ENCODE results near the gene VAMP1.

Gene VAMP1

DNA sequence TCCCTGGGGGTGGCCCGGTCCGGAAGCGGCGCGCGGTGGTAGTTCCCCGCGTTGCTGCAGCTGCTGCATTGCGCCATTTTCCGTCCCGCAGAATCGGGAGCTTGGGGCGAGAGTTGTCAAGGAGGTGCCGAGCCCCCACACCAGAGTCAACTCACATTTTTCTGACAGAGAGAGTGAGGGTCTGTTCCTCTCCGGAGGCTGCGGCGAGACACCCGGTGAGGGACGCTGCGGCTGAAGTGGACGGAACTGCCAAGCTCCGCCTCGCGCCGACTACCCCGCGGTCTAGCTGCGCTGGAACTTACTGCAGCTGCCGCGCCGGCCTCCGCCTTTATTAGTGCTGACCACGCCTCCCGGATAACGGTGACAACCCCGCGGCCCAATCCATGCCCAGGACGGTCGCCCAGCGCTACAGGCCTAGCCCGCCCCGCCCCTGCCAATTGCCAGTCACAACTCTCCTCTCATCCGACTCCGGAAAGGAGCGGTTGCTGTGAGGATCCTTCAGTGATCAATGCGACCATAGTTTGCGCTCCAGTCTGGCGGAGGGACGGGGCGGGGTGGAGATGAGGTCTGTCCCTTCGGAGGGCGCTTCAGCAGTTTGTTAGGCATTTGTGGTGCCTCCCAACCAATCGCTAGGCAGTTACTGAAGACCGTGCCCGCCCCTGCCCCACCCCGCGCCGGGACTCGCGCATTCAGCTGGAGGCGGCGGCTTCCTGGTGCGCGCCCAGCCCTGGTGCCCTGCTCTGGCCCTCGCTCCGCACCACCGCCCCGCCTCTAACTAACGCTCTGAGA lies at the start of gene VAMP1 (continued):
- TF ChIP-seq, protein P1, sequence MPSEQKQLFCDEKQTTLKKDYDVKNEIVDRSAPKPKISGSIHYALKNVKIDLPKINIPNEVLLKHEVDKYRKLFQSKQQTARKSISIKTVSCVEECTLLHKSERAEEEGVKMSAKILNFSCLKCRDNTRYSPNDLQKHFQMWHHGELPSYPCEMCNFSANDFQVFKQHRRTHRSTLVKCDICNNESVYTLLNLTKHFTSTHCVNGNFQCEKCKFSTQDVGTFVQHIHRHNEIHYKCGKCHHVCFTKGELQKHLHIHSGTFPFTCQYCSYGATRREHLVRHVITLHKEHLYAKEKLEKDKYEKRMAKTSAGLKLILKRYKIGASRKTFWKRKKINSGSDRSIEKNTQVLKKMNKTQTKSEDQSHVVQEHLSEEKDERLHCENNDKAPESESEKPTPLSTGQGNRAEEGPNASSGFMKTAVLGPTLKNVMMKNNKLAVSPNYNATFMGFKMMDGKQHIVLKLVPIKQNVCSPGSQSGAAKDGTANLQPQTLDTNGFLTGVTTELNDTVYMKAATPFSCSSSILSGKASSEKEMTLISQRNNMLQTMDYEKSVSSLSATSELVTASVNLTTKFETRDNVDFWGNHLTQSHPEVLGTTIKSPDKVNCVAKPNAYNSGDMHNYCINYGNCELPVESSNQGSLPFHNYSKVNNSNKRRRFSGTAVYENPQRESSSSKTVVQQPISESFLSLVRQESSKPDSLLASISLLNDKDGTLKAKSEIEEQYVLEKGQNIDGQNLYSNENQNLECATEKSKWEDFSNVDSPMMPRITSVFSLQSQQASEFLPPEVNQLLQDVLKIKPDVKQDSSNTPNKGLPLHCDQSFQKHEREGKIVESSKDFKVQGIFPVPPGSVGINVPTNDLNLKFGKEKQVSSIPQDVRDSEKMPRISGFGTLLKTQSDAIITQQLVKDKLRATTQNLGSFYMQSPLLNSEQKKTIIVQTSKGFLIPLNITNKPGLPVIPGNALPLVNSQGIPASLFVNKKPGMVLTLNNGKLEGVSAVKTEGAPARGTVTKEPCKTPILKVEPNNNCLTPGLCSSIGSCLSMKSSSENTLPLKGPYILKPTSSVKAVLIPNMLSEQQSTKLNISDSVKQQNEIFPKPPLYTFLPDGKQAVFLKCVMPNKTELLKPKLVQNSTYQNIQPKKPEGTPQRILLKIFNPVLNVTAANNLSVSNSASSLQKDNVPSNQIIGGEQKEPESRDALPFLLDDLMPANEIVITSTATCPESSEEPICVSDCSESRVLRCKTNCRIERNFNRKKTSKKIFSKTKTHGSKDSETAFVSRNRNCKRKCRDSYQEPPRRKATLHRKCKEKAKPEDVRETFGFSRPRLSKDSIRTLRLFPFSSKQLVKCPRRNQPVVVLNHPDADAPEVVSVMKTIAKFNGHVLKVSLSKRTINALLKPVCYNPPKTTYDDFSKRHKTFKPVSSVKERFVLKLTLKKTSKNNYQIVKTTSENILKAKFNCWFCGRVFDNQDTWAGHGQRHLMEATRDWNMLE (tag by site-specific recombination; conservative IDR thresholded peaks at IDR 0.05; ENCODE audit: low read depth): no peak
- TF ChIP-seq SETDB1 (IDR thresholded peaks at IDR 0.05; ENCODE audit: insufficient read length, low read length) (no peak), ZNF274 (IDR thresholded peaks at IDR 0.05; ENCODE audit: low read length) (no peak), ZNF274 (tag by site-specific recombination; IDR thresholded peaks at IDR 0.05; ENCODE audit: borderline replicate concordance) (no peak), ZNF132 (tag by site-specific recombination; IDR thresholded peaks at IDR 0.05; ENCODE audit: borderline replicate concordance) (no peak), YY1 (tag by site-specific recombination; IDR thresholded peaks at IDR 0.05) (peak; percentile 86), ZNF155 (tag by site-specific recombination; IDR thresholded peaks at IDR 0.05) (no peak), ZNF639 (tag by site-specific recombination; IDR thresholded peaks at IDR 0.05) (peak; percentile 69), KLF10 (tag by site-specific recombination; IDR thresholded peaks at IDR 0.05) (peak; percentile 88), ZBTB7A (tag by site-specific recombination; IDR thresholded peaks at IDR 0.05; ENCODE audit: low read depth) (peak; percentile 79; the same call in 1 of the 2 replicates), ZNF658 (tag by site-specific recombination; IDR thresholded peaks at IDR 0.05) (no peak), ZNF2 (tag by site-specific recombination; IDR thresholded peaks at IDR 0.05) (peak; percentile 88; the same call in 1 of the 2 replicates), YY2 (tag by site-specific recombination; IDR thresholded peaks at IDR 0.05) (peak; percentile 54), GLIS1 (tag by site-specific recombination; IDR thresholded peaks at IDR 0.05) (peak; percentile 51), KLF8 (tag by site-specific recombination; IDR thresholded peaks at IDR 0.05) (peak; percentile 76; the same call in 1 of the 2 replicates), SP2 (tag by site-specific recombination; IDR thresholded peaks at IDR 0.05) (peak; percentile 98), KLF16 (tag by site-specific recombination; IDR thresholded peaks at IDR 0.05) (peak; percentile 85), ZNF175 (tag by site-specific recombination; IDR thresholded peaks at IDR 0.05) (no peak), ZNF184 (tag by site-specific recombination; IDR thresholded peaks at IDR 0.05) (peak; percentile 53; the same call in 1 of the 2 replicates), ZNF394 (tag by site-specific recombination; IDR thresholded peaks at IDR 0.05; ENCODE audit: borderline replicate concordance) (peak; percentile 80; the same call in 1 of the 2 replicates), ZNF223 (tag by site-specific recombination; IDR thresholded peaks at IDR 0.05) (no peak), HOXD13 (CRISPR knock-in tag; IDR thresholded peaks at IDR 0.05; ENCODE audit: borderline replicate concordance) (no peak), ZNF221 (tag by site-specific recombination; IDR thresholded peaks at IDR 0.05; ENCODE audit: borderline replicate concordance) (no peak), ZNF776 (tag by site-specific recombination; IDR thresholded peaks at IDR 0.05; ENCODE audit: borderline replicate concordance) (no peak), ZNF707 (tag by site-specific recombination; IDR thresholded peaks at IDR 0.05) (no peak), ZFHX2 (tag by site-specific recombination; conservative IDR thresholded peaks at IDR 0.05) (peak; percentile 58), ZNF514 (tag by site-specific recombination; IDR thresholded peaks at IDR 0.05) (no peak), ZNF529 (tag by site-specific recombination; IDR thresholded peaks at IDR 0.05; ENCODE audit: insufficient replicate concordance) (no peak), KLF17 (tag by site-specific recombination; IDR thresholded peaks at IDR 0.05) (peak; percentile 75)
- TF ChIP-seq, protein P2, sequence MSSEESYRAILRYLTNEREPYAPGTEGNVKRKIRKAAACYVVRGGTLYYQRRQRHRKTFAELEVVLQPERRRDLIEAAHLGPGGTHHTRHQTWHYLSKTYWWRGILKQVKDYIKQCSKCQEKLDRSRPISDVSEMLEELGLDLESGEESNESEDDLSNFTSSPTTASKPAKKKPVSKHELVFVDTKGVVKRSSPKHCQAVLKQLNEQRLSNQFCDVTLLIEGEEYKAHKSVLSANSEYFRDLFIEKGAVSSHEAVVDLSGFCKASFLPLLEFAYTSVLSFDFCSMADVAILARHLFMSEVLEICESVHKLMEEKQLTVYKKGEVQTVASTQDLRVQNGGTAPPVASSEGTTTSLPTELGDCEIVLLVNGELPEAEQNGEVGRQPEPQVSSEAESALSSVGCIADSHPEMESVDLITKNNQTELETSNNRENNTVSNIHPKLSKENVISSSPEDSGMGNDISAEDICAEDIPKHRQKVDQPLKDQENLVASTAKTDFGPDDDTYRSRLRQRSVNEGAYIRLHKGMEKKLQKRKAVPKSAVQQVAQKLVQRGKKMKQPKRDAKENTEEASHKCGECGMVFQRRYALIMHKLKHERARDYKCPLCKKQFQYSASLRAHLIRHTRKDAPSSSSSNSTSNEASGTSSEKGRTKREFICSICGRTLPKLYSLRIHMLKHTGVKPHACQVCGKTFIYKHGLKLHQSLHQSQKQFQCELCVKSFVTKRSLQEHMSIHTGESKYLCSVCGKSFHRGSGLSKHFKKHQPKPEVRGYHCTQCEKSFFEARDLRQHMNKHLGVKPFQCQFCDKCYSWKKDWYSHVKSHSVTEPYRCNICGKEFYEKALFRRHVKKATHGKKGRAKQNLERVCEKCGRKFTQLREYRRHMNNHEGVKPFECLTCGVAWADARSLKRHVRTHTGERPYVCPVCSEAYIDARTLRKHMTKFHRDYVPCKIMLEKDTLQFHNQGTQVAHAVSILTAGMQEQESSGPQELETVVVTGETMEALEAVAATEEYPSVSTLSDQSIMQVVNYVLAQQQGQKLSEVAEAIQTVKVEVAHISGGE (tag by site-specific recombination; conservative IDR thresholded peaks at IDR 0.05; ENCODE audit: low read depth): peak; percentile 16; the same call in 1 of the 2 replicates
